Cardiac fibroblast (primary cell): ENCODE results near the gene OTOF.

Experiments used
- DNase-seq, 2 donors: peaks; one replicate each; pipeline versions ENCODE4 v3.0.0 to v3.0.0-alpha.2; 2010; ENCODE audit warnings: low read depth in 2 of 2
- H3K4me3 ChIP-seq, 2 donors: replicated peaks in 1 of 2; 1 replicate in 1 of 2; 2 replicates in 1 of 2; pipeline ENCODE4 v1.5.1; 2011; ENCODE audit warnings: low read depth in 2 of 2, low read length in 2 of 2, mild to moderate bottlenecking in 2 of 2, moderate library complexity in 1 of 2
- CTCF ChIP-seq: IDR thresholded peaks from one replicate; pipeline ENCODE4 v1.5.1; 2011; ENCODE audit warnings: low read depth, mild to moderate bottlenecking, low read length, inconsistent platforms

OTOF gene

GRCh38 chr2:26458365-26459042 is 19.4 kb downstream of the OTOF start:
- no peak for TF ChIP-seq CTCF
- no peak for DNase-seq
- no peak overlapping the region for H3K4me3 ChIP-seq

- H3K4me3 ChIP-seq: no peak overlapping the region
- TF ChIP-seq CTCF: no peak
- no peak for DNase-seq
Observed at GRCh38 chr2:26457695-26458364, 20.1 kb downstream of the OTOF start.

- no peak for DNase-seq
- no peak for TF ChIP-seq CTCF
- H3K4me3 ChIP-seq: no peak overlapping the region
Observed at GRCh38 chr2:26457251-26457666, 20.7 kb downstream of the OTOF start.

- H3K4me3 ChIP-seq: no peak overlapping the region
- DNase-seq: no peak
- TF ChIP-seq CTCF: no peak
Observed at GRCh38 chr2:26456440-26457250, 21.3 kb downstream of the OTOF start.

- H3K4me3 ChIP-seq: no peak overlapping the region
- no peak for DNase-seq
- TF ChIP-seq CTCF: no peak
Observed at GRCh38 chr2:26455670-26456439, 22.1 kb downstream of the OTOF start.

- DNase-seq: no peak
- no peak for TF ChIP-seq CTCF
- no peak overlapping the region for H3K4me3 ChIP-seq
Observed at GRCh38 chr2:26455037-26455669, 22.8 kb downstream of the OTOF start.
